SH-SY5Y (cell line): Measurements from ENCODE around the gene COMMD10.

ENCODE experiments used
- GATA2 ChIP-seq: IDR thresholded peaks from 2 replicates; pipeline ENCODE4 v1.6.1; 2011; ENCODE audit warnings: mild to moderate bottlenecking, low read depth, low read length
- GATA3 ChIP-seq: IDR thresholded peaks from 2 replicates; pipeline ENCODE4 v1.6.1; 2011; ENCODE audit warnings: low read depth, mild to moderate bottlenecking, low read length, moderate library complexity

COMMD10 gene

DNA sequence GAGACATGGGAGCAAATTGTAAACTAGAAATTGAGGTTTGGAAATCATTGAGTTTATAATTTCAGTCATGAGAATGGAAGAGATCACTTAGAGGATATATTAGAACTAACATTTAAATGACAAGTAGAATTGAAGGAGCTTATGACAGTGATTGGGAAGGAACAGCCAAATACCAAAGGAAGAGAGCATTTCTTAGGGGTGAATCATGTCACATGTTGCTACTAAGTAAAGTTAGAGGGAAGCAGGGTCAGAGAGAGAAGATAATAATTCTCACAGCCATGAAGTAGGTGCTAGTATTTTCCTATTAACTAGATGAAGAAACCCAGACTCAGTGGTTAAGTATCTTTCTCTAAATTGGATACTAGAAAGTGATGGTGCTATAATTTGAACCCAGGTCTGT, 59.3 kb downstream of the COMMD10 start:
- TF ChIP-seq GATA3 = no peak
- TF ChIP-seq GATA2 = no peak

DNA sequence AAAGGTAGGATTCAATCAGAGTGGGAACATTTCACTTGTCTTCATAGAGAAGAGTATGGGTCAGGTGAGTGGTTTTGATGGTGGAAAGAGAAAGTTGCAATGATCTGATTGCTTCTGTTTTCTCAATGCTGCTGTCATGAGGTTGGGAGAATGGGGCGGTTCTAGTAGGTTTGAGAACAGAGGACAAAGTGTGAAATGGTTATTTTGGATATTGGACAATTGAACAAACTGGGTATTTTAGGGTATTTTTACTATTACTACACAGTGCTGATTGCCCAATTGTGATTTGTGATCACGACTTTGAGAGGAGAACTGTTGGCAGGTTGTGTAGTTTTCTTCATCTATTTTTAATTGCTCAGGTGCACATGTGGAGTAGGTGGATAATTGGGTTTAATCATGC, 60.2 kb downstream of the COMMD10 start:
- TF ChIP-seq GATA2 = no peak
- TF ChIP-seq GATA3 = no peak

DNA sequence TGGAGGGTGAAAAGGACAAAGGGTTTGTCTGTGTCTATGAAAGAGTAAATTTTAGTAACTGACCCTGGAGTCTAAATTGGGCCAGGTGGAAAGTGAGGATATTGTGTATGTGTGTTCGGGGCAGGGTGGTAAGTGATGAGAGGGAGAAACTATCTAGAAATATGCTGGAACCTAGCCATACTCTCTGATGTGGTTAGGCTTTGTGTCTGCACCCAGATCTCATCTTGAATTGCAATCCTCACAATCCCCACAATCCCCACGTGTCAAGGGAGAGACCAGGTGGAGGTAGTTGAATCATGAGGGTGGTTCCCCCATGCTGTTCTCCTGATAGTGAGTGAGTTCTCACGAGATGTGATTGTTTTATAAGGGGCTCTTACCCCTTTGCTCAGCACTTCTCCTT, 60.6 kb downstream of the COMMD10 start:
- TF ChIP-seq GATA3 (no peak), GATA2 (no peak)

DNA sequence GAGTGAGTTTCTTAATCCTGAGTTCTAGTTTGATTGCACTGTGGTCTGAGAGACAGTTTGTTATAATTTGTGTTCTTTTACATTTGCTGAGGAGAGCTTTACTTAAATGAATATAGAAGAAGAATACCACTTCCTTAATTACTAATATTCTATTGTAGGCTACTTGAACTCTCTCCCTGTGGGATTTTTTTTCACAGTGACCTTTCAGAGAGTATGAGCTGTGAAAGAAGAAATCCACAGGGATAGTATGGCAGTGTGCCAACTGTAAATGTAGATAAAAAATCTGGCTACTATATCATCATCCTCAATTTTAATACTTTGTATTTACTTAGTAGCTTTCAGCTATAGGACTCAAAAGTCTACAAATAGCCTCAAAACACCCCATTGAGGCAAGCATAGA, 67.3 kb downstream of the COMMD10 start:
- TF ChIP-seq GATA3 = no peak
- TF ChIP-seq GATA2 = no peak

DNA sequence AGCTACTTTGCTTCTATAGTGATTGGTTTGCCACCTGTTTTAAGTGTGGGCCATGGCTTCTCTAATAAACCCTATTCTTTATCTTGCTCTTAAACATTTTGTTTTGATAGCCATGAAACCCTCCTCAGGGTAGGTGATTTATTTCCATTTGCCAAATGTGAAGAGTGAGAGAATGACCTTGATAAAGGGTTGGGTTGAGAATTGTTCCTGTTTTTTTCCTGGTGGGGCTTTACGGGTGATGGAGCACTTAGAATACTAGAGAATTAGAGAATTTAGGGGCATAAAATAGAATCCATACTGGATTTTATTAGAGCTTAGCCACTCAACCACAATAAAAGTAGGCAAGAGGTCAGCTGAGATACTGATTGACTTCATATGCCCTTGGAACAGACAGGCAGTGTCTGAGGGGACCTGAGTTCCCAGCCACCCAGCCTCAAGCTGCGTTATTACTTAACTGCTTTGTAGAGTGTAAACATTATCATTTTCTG, 68.9 kb downstream of the COMMD10 start:
- TF ChIP-seq GATA2 (no peak), GATA3 (no peak)

DNA sequence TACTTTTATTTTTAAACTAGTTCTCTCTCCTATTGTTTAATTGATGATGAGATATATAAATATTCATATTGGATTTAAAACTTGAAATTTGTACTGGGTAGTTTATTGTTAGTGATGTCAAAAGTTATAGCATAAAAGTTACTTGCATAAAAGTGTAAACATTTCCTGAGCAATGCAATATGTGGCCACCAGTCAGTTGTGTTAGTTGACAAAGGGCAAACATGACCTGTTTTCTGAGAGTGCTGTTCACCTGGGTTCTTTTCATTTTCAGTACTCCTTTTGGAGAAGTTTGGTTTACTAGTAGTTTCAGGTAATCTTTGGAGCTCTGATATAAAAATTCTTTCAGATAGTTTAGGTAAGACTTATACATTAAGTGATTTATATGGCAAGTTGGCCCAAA, 69.4 kb downstream of the COMMD10 start:
- TF ChIP-seq GATA3 (no peak), GATA2 (no peak)

DNA sequence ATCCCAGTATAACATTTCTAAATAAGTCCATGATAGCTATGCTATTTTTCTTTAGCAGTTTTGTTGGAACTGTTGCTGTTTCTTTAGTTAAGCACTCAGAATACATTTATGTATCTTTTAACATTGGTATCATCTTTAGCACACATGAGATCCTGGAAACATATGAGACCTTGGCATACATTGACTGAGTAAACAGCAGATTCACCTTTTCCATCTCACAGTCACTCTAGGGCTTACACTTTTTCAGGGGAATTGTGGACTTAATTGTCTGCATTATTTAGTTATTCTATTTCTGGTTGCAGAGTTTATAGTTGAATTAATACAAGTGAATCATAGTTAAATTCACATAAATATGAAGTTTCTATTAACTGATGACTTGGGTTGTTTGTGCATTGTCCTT, 70.1 kb downstream of the COMMD10 start:
- TF ChIP-seq GATA3 (no peak), GATA2 (no peak)

DNA sequence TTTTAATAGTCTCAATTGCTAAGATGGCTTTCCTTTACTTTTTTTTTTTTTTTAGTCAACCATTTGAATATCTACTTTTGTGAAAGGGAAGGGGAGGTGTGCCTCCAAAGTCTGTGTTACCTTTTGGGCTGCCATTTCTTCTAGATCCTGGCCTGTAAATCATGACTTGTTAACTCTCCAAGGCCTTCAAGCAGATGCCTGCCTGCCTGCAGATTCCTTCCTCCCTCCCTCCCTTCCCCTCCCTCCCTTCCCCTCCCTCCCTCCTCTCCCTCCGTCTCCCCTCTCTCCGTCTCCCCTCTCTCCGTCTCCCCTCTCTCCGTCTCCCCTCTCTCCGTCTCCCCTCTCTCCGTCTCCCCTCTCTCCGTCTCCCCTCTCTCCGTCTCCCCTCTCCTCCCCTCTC, 73.1 kb downstream of the COMMD10 start:
- TF ChIP-seq GATA2 (no peak), GATA3 (no peak)

DNA sequence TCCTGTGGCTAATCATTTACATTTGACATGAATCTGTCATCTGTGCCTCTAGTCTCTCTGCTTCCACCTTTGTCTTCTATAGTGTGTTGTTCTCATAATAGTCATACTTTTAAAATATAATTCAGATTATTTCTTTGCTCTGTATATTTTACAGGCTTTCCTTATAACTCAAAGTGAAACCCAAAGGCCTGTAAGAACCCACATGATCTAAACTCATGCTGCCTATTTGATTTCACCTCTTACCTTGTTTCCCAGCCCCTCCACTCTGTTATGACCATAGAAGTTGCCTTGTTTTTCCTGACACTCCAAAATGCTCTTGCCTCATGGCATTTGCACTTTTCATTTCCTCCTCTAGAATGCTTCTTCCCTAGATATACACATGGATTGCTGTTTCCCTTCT, 74.2 kb downstream of the COMMD10 start:
- TF ChIP-seq GATA2 = no peak
- TF ChIP-seq GATA3 = no peak

DNA sequence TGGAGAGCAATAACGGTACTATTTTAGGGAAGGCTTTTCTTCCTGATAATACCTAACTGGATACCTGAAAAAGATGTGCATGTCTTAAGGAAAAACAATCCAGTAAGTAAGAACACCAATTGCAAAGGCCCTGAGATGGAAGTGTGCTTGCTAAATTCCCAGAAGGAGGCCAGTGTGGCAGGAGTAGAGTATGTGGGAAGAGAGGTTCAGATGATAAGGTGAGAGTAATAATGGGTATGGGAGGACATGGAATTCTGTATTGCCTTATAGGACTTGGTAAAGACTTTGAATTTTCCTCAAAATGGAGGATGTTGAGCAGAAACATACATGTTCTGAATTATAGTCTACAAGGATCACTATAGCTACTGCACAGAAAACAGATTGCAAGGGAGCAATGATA, 89.3 kb downstream of the COMMD10 start:
- TF ChIP-seq GATA2 (no peak), GATA3 (no peak)

DNA sequence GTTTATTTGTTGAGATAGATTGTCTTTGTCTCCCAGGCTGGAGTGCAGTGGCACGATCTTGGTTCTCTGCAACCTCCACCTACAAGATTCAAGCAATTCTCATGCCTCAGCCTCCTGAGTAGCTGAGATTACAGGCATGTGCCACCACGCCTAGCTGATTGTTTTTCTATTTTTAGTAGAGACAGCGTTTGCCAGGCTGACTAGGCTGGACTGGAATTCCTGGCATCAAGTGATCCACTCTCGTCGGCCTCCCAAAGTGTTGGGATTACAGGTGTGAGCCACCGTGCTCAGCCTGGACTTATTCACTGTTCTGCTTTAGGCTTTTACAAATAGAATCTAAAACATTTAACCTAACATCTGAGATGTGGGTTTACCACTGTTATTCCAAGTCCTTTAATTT, 91.3 kb downstream of the COMMD10 start:
- TF ChIP-seq GATA3 = no peak
- TF ChIP-seq GATA2 = no peak

DNA sequence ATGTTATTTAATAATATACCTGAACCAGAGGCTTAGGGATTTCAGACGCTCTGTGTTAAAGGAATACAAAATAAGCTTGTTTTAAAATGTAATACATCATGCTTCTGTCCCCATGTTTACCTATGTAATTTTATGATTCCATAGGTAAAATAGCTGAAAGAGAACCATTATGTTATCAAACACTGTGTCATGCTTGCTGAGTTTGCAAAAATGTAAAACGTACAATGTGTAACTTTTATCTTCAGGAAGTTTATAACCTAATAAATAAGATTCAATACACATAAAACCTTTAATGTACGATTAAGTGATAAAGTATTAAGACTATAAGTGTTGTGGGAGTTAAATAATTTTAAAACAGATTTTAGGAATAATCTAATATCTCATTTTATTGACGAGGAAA, 94.1 kb downstream of the COMMD10 start:
- no peak for TF ChIP-seq GATA2
- no peak for TF ChIP-seq GATA3

DNA sequence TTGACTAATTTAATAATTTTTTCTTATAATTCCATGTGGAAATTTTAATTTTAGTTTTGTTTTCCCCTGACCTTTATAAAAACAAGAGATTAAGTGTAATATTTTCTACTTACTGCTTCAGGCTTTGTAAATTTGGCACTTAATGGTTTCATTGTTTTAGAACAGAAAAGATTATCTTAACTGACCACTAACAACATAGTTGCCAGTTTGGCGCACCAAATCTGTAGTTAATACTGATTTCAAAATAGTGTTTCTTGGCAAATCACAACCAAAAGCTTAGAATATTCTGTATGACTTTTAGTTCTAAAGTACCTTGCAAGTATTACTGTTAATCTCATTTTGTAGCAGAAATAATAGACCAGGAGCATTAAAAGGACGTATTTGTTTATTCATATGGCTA, 124.3 kb downstream of the COMMD10 start:
- TF ChIP-seq GATA2 (no peak), GATA3 (no peak)

DNA sequence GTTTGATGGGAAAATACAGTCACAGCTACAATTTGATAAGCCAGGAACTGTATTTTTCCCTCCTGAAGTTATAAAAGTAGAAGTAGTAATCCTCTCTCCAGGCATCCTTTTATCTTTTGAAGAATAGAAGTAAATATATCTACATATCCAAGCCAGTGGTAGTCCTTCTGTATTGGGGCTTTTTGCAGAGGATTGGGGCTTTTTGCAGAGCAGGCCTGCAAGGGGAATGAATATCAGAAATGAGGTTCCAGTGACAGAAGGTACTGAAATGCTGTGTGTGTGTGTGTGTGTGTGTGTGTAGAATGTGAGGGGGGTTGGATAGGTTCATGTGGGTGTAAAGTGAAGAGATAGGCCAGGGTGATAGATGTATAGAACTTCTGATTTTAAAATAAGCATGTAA, 127.4 kb downstream of the COMMD10 start:
- TF ChIP-seq GATA3 (no peak), GATA2 (no peak)

DNA sequence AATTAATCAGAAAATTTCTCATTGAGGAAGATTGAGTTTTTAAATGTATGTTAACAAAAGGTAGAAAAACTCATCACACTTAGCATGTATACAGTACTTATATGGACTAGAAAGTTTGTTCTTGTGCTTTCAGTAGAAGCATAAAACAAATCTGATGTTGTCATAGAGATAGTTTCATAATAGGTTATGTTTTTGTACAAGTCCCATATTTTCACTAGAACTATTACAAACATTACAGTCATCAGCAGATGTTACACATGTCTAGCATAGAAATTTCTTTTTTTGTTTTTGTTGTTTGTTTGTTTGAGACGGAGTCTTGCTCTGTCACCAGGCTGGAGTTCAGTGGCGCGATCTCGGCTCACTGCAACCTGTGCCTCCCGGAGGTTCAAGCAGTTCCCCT, 131.4 kb downstream of the COMMD10 start:
- TF ChIP-seq GATA3 = no peak
- no peak for TF ChIP-seq GATA2

DNA sequence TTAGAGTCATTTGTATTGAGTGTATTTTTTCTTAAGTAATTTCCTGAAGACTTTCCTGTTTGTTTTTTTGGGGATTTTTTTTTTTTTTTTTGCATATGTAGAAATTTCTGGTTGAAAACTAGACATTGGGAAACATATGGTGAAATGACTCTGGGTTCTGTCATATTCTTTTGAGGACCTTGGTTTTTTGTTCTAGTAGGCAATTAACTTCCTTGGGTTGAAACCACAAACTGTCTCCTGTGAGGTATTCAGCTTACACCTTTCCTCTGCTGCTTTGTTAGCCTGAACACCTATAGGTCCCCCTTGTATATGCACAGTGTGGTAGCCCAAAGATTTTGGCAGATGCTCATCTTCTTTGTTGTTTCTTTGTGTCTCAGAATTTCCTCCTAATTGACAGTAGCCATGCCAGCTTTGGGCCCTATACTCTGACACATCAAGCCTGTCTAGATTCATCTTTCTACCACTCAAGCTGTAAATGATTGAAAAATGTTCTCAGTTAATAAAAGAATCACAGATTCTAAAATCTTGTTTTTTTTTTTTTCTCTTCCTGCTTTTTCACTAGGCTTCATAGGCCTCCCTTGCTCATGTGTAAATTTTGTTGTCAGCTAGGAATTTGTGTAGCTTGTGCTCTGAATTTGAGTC, 140.6 kb downstream of the COMMD10 start:
- TF ChIP-seq GATA3 (no peak), GATA2 (no peak)
